Left renal cortex interstitium (tissue), 4 donors: Measurements from ENCODE around the gene AP5M1. TPM values are rescaled to one million over a fixed set of nuclear protein-coding genes. Genes with fewer than 3 reads are reported as not detected.

Source experiments
- polyA plus RNA-seq, 4 donors: library from polyadenylated mRNA; unstranded; fragments of 120-200 nt; gene quantifications; one replicate each; pipeline ENCODE4 v1.2.1, GENCODE V29; 2013; ENCODE audit not compliant: insufficient read length in 4 of 4

Gene AP5M1
- polyA plus RNA-seq, 4 donors = 54.3 to 60.3 (median 59.0) TPM

Other genes starting within 250 kb of the AP5M1 start
- 10 to 100 TPM; 66.4 to 73.0 (median 70.5) TPM for gene EXOC5, start 66 bp upstream of the AP5M1 start, polyA plus RNA-seq
- 10 to 100 TPM; 28.1 to 30.7 (median 29.5) TPM for gene NAA30, start 121.6 kb downstream of the AP5M1 start, polyA plus RNA-seq
- 100 to 1,000 TPM; 137 to 514 (median 273) TPM for gene CCDC198, start 224.9 kb downstream of the AP5M1 start, polyA plus RNA-seq